SH-SY5Y (cell line): ENCODE results near the gene NPS.

Source experiments
- GATA2 ChIP-seq: IDR thresholded peaks from 2 replicates; pipeline ENCODE4 v1.6.1; 2011; ENCODE audit warnings: mild to moderate bottlenecking, low read depth, low read length
- GATA3 ChIP-seq: IDR thresholded peaks from 2 replicates; pipeline ENCODE4 v1.6.1; 2011; ENCODE audit warnings: low read depth, mild to moderate bottlenecking, low read length, moderate library complexity

Gene NPS

GRCh38 chr10:127549009-127549408 is at the start of gene NPS:
Gene NPS (plus strand): TSS chr10:127549309. CDS start chr10:127549369, 60 bp downstream.
- TF ChIP-seq GATA2 (no peak), GATA3 (no peak)

DNA sequence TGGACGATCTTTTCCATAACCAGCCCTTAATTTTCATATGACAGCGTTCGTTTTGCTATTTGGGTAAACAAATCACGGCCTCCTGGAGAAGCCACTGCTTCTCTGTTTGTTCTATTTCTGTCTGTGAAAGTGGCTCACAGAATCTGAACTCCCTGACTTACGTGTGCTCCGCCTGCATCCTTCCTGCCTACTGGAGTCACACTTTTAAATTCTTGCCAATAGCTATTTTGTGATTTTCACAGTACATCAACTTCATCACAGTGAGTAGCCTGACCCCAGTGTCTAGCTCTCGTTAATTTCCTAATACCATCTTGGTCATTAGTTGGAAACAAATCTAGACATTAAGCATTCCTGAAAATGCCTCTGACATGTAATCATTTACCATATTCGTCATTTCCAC is 49.0 kb upstream of the NPS start:
- TF ChIP-seq GATA2 (no peak), GATA3 (no peak)

DNA sequence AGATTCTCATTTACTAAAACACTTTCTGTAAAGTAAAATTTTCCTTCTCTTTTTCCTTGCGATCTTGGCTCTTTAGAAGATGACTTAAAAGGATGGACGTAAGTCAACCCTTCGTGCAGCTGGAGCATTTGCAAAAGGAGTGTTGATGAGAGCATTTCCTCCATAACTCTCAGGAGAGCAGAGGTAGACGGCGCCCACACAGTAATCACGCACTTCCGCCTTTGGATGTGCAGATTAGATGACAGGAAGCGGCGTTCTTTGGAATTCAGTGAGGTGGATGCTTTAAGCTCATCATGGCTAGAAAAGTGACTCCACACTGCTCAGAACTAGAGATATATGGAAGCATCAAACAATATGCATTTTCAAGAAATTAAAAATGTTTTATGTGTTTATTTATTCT is 43.0 kb upstream of the NPS start:
- TF ChIP-seq GATA3, result no peak
- no peak for TF ChIP-seq GATA2

DNA sequence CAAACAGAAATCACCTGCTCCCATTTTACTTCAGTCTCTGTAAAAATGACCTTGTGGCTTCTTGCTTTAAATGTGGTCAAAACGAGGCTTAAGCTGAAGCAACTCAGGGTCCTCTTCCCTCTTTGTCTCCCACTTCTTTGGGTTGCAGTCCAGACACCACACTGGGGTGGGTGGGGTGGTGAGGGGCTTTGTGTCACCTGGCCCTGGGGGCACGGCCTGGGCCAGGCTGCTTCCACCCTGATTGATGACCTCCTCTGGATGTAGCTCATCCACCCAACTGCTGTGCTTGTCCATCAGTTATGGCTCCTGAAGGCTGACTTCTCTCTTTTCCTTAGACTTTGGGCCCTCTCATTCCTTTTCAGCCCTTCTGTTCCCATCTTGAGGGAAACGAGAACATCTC is 26.8 kb upstream of the NPS start:
- TF ChIP-seq GATA3, result no peak
- no peak for TF ChIP-seq GATA2

GRCh38 chr10:127523476-127523875 is 25.6 kb upstream of the NPS start:
- TF ChIP-seq GATA3 (no peak), GATA2 (no peak)

GRCh38 chr10:127524229-127524628 is 24.9 kb upstream of the NPS start:
- TF ChIP-seq GATA3, result no peak
- TF ChIP-seq GATA2, result no peak

DNA sequence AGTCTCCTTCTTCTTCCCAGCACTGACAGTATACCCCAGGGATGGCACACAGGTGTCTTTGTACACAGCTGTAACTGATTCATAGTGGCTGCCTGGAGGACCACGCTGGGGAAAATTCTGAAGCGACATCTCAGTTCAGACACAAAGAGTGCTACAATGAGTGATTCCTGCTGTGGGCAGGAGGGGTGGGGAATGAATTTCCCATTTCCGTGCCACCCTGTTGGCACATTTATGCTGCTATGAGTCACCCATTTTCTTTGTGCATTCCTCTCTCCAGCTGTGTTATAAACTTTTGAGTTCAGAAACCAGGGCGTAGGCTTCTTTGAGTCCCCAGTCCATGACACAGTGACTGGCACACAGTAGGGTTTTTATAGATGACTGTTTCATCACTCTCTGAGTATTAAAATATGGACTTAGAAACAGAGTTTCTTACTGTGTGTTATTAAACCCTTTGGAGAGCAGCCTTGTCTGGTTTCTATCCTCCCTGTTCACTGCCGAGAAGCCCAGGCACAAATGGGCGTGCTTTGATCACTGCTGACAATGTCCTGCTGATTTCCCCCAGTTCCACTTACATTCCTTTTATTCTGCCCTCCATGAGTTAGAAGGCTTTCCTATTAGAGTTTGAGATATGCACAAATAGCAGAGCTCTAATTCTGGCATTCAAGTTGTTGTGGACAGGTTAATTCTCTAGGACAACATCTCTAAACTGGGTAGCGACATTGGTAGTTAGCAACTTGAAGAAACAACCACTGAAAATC is 24.0 kb upstream of the NPS start:
- TF ChIP-seq GATA2 (no peak), GATA3 (no peak)

DNA sequence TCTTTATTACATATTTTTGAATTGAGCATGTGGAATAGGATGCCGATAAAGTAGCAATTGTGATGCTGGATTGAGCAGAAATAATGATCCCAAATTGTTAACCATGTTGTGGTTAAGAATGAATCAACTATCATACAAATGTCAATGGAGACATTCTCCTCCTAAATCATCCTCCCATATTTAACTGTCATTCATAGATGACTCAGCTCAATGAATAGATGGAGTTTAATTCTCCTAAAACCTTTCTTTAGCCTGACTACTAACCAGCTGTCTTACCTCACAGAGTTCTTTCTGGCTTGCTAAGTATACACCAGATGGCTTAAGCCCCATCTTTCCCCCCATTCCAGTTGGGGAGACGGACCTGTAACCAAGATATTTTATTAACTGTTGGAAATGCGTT is 23.4 kb upstream of the NPS start:
- TF ChIP-seq GATA2 (no peak), GATA3 (no peak)

DNA sequence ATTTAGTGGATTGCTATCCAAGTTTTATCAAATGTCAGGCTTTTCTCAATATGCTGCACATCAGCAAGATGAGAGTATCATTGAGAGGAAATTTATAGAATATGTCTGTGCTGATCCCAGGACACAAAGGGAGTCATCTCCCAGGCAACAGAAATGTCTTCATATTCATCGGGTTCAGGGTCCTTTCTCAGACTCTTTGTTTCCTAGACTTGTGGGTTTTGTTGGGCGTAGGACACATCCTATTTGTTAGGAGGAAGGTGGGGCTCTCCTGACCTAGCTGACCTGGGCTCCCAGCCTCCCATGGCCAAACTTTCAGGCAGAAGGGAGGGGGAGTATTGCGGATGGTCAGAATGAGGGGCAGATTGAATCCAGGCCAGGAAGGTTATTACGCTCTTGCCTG is 22.9 kb upstream of the NPS start:
- no peak for TF ChIP-seq GATA2
- no peak for TF ChIP-seq GATA3

DNA sequence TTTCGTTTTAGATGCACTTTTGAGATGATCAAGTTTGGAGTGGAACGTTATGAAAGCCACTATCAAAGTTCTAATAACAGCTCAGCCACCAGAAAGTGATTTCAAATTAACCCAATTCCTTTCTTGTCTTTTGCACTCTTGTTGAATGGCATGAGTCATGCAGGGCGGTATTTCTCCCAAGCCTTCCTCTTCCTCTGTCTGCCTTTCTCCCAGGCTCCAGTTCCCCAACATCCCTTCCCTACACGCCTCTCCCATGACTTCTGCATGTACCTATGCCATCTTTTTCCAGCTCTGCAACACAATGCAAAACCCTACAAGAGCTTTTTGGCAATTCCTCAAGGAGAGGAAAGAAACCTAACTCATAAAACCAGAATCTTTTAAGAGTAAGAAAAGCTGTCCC is 21.8 kb upstream of the NPS start:
- TF ChIP-seq GATA2, result no peak
- TF ChIP-seq GATA3, result no peak

DNA sequence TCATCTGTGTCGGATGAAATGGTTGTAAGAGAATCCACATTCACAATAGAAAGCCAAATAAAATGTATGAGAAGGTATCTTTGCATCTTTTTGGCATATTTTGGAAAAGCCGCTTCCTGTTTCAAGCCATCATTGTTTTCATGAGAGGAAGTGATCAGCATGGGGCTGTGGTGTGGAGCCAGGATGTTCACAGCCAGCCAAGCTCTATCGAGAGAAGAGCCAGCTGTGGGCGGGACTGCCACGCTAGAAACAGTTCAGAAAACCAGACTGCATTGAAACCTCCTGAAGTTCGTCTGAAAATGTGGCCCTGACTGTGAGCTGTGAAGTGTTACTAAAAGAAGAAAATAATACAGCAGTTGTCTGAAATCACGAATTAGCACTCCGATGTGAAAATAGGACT is 21.2 kb upstream of the NPS start:
- TF ChIP-seq GATA2 (no peak), GATA3 (no peak)

DNA sequence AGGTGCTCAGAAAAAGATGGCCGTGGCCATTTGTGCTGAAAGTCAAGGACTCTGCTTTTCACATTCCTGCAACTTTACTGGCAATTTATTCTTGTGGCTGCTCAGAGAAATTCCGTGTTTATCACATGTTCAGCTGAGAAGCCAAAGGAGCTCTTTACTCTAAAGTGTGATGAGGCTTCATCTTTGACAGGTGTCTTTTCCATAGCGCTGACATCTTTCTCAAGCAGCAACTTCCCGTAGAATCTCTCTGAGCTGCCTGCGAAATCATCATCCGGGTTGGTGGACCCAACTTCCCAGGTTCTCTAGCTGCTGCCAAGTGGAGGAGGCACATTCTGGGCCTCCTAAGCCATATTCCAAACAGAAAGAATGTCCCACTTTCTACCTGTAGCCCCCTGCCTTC is 16.9 kb upstream of the NPS start:
- TF ChIP-seq GATA2, result no peak
- no peak for TF ChIP-seq GATA3

DNA sequence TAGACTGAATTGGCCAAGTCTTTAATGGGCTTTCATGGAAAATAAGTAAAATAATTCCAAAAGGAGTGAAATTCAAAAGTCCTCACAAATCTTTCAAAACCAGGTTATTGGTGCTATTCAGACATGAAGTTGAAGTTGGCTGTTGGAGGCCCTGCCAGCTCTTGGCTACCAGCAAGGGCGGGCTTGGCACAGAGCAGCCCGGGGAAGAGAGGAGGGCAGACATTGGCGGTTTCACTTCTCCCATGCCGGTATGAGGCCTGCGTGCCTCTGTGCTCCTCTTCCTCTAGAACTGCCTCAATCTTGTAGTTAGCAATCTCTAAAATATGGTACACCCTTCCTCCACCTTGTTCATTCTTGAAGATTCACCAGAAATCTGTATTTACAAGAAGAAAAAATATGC is 16.4 kb upstream of the NPS start:
- TF ChIP-seq GATA2 (no peak), GATA3 (no peak)

GRCh38 chr10:127534074-127534473 is 15.0 kb upstream of the NPS start:
- TF ChIP-seq GATA2 (no peak), GATA3 (no peak)

GRCh38 chr10:127534496-127534895 is 14.6 kb upstream of the NPS start:
- TF ChIP-seq GATA2, result no peak
- TF ChIP-seq GATA3, result no peak

GRCh38 chr10:127535802-127536515 is 13.2 kb upstream of the NPS start:
- TF ChIP-seq GATA2 (no peak), GATA3 (no peak)
